Panc1 (cell line): ENCODE results near the gene SLC12A8.

ENCODE experiments used
- CTCF ChIP-seq: fragments of 450-650 bp; IDR thresholded peaks from 2 replicates; pipeline ENCODE4 v1.5.1; 2017; ENCODE audit warnings: mild to moderate bottlenecking
- POLR2AphosphoS5 ChIP-seq: IDR thresholded peaks from 2 replicates; pipeline ENCODE4 v1.6.1; 2012; ENCODE audit warnings: mild to moderate bottlenecking, low read depth, low read length, moderate library complexity
- REST ChIP-seq, 2 experiments: IDR thresholded peaks; 2 replicates each; pipeline ENCODE4 v1.6.1; 2011 to 2012; ENCODE audit warnings: low read depth in 2 of 2, control low read depth in 1 of 2, low read length in 1 of 2, mild to moderate bottlenecking in 1 of 2, moderate library complexity in 1 of 2; ENCODE audit not compliant: insufficient read depth in 1 of 2

- TF ChIP-seq POLR2AphosphoS5 (no peak), REST (IDR thresholded peaks at IDR 0.05; ENCODE audit: insufficient read depth in 1 of 2, low read depth in 2 of 2, low read length in 1 of 2) (no peak), CTCF (no peak)
These were observed 103.6 kb downstream of the SLC12A8 start for GRCh38 chr3:125108833-125109535.
